GM12878 (cell line): ENCODE data around the gene WWTR1. TPM values are rescaled to one million over a fixed set of nuclear protein-coding genes. Genes with fewer than 3 reads are reported as not detected.

ENCODE experiments used
- ATAC-seq: fragments of 200-7000 bp; cut with Tn5 transposase; 3 replicates; pipeline ENCODE4 v1.9.1; 2020; ENCODE audit warnings: mild to moderate bottlenecking, moderate library complexity
- BruUV-seq: library from RNA; stranded (reverse); fragments of 400-500 nt; replicated peaks from 2 replicates; lab custom pipeline; 2021; lab: Mats Ljungman, UMichigan
- CTCF ChIA-PET: fragments of 300-600 bp; sonication (Branson Sonifier 250); formaldehyde crosslinking; extraction: SDS; loops from one replicate; lab custom pipeline; 2021; ENCODE audit warnings: inconsistent platforms; lab: Yijun Ruan, JAX
- POLR2A ChIA-PET: fragments of 350-600 bp; formaldehyde crosslinking; extraction: SDS; loops from one replicate; lab custom pipeline; 2021; ENCODE audit warnings: inconsistent platforms; lab: Charles Lee
- RAD21 ChIA-PET: fragments of 300-600 bp; sonication (Branson Sonifier 250); formaldehyde crosslinking; loops from one replicate; lab custom pipeline; 2023; ENCODE audit warnings: antibody characterized with exemption; ENCODE audit not compliant: unreplicated experiment; lab: Charles Lee
- SMC1A ChIA-PET: fragments of 300-600 bp; sonication (Branson Sonifier 250); formaldehyde crosslinking; loops from one replicate; lab custom pipeline; 2023; ENCODE audit not compliant: unreplicated experiment, uncharacterized antibody; lab: Charles Lee
- DNase-seq: peaks from one replicate; pipeline ENCODE4 v3.0.0-alpha.2; 2011; ENCODE audit warnings: low read depth, low spot score
- FAIRE-seq: peaks from 3 replicates; lab custom pipeline; 2011; peaks lifted over from hg19 to GRCh38; lab: Jason Lieb, UNC
- H2AFZ ChIP-seq: 2 replicates; pipeline ENCODE4 v1.6.0; 2011; ENCODE audit warnings: low read depth, low read length, control low read depth; ENCODE audit not compliant: control insufficient read depth
- H3K27ac ChIP-seq: 2 replicates; pipeline ENCODE4 v1.5.1; 2011; ENCODE audit warnings: control low read depth; ENCODE audit not compliant: control insufficient read depth, insufficient read depth
- H3K27me3 ChIP-seq, 2 experiments: replicated peaks in 1 of 2; 2 replicates each; pipeline versions ENCODE4 v1.6.0 to v1.6.1; 2011; ENCODE audit warnings: low read length in 1 of 2; ENCODE audit not compliant: control insufficient read depth in 2 of 2, insufficient read depth in 2 of 2
- H3K36me3 ChIP-seq, 2 experiments: 2 replicates each; pipeline ENCODE4 v1.5.1; 2011; ENCODE audit warnings: low read length in 1 of 2; ENCODE audit not compliant: control insufficient read depth in 2 of 2, insufficient read depth in 2 of 2
- H3K4me1 ChIP-seq: 2 replicates; pipeline ENCODE4 v1.6.1; 2011; ENCODE audit warnings: mild to moderate bottlenecking, low read length, moderate library complexity, mixed read lengths; ENCODE audit not compliant: control insufficient read depth, insufficient read depth
- H3K4me2 ChIP-seq: 2 replicates; pipeline ENCODE4 v1.6.0; 2011; ENCODE audit warnings: control low read depth; ENCODE audit not compliant: control insufficient read depth, insufficient read depth
- H3K4me3 ChIP-seq: fragments of 200-600 bp; sonication (generic); 2 replicates; pipeline ENCODE4 v1.5.1; 2016
- H3K79me2 ChIP-seq: 2 replicates; pipeline ENCODE4 v1.6.0; 2011; ENCODE audit warnings: low read length; ENCODE audit not compliant: control insufficient read depth, insufficient read depth
- H3K9ac ChIP-seq: 2 replicates; pipeline ENCODE4 v1.8.0; 2011; ENCODE audit warnings: low read length, control low read depth, mixed read lengths; ENCODE audit not compliant: control insufficient read depth, insufficient read depth
- H3K9me3 ChIP-seq: replicated peaks from 3 replicates; pipeline ENCODE4 v1.5.1; 2011; ENCODE audit warnings: mild to moderate bottlenecking, low read length; ENCODE audit not compliant: control insufficient read depth, insufficient read depth
- H4K20me1 ChIP-seq: 2 replicates; pipeline ENCODE4 v1.6.0; 2011; ENCODE audit not compliant: control insufficient read depth, insufficient read depth
- BMI1 ChIP-seq: fragments of 450-650 bp; IDR thresholded peaks from 2 replicates; pipeline ENCODE4 v1.6.1; 2016; ENCODE audit warnings: mild to moderate bottlenecking, moderate library complexity, borderline replicate concordance
- HDAC6 ChIP-seq: fragments of 200-600 bp; sonication (generic); IDR thresholded peaks from one replicate; pipeline ENCODE4 v1.8.0; 2017; ENCODE audit warnings: antibody characterized with exemption; ENCODE audit not compliant: unreplicated experiment
- NFIC ChIP-seq: IDR thresholded peaks from 2 replicates; pipeline ENCODE4 v1.6.1; 2012; ENCODE audit warnings: low read depth, mild to moderate bottlenecking, inconsistent platforms, low read length, moderate library complexity
- PAX8 ChIP-seq: fragments of 450-650 bp; IDR thresholded peaks from 2 replicates; pipeline ENCODE4 v1.6.1; 2017; ENCODE audit warnings: mild to moderate bottlenecking, moderate library complexity
- WGBS: methylation state at CpG from one replicate; pipeline ENCODE4 v1.1.6; 2016; ENCODE audit warnings: low lambda C conversion rate; ENCODE audit not compliant: insufficient replicate concordance, insufficient coverage; ENCODE audit errors: missing lambda C conversion rate; 5-methylcytosine and 5-hydroxymethylcytosine counted together
- in situ Hi-C: fragments of 300-500 bp; cut with MboI; formaldehyde crosslinking; loops from 9 replicates; pipeline ENCODE4 v1.14.3; 2018; ENCODE audit warnings: mixed read lengths
- intact Hi-C: fragments of 100-400 bp; cut with micrococcal nuclease; formaldehyde crosslinking; loops from one replicate; pipeline ENCODE4 v1.14.2; 2022; ENCODE audit not compliant: unreplicated experiment
- polyA plus RNA-seq, 11 experiments: library from polyadenylated mRNA; depleted of rRNA in 4 of 11; unstranded in 6 of 11; stranded (reverse) in 5 of 11; fragments of >200 nt; fragmentation: Nextera tagmentation in 4 of 11; fragmentation: Illumina TruSeq in 1 of 11; extraction: Ambion mirVana in 4 of 11; extraction: Trizol in 1 of 11; gene quantifications; 1 replicate in 1 of 11; 2 replicates in 10 of 11; pipeline versions ENCODE4 v1.2.1 to v1.2.3, GENCODE V29; 2011 to 2016; ENCODE audit warnings: inconsistent platforms in 2 of 11, missing spikeins in 2 of 11, low read depth in 1 of 11
- total RNA-seq, 4 experiments: library from RNA; depleted of rRNA in 3 of 4; stranded (reverse); fragments of >200 nt in 3 of 4; fragmentation: Illumina TruSeq in 1 of 4; extraction: Trizol in 1 of 4; gene quantifications; 2 replicates each; pipeline versions ENCODE4 v1.2.1 to v1.2.3, GENCODE V29; 2013 to 2021

The WWTR1 gene
- total and polyA plus RNA-seq, 10 of the 15 experiments (the other 5 are each of a cell fraction or from before 2014, with no cell fraction given), result 2.5 to 18.5 (median 5.8) TPM

- Histone ChIP-seq H3K27me3 (no peaks in the 10 kb centered on the region), H3K4me2 (no peak overlapping the region), H3K4me1 (no peaks in the 10 kb centered on the region), H3K36me3 (no peaks in the 10 kb centered on the region), H3K79me2 (no peaks in the 10 kb centered on the region), H4K20me1 (no peaks in the 10 kb centered on the region), H3K27ac (no peak overlapping the region), H3K4me3 (no peak overlapping the region), H3K9ac (no peak overlapping the region), H3K9me3 (no peaks in the 10 kb centered on the region), H2AFZ (no peak overlapping the region)
- no peak for FAIRE-seq
- RAD21 ChIA-PET, result interaction anchor here (1.6 to 1.7 kb wide), 2 partner anchors 33 to 59 kb away, joined by 3 to 4 read pairs; no protein-coding TSS in a partner anchor
- intact Hi-C loops, result no loop called here
- CTCF ChIA-PET, result interaction anchor here (3.4 kb wide), 1 partner anchor 14 kb away, joined by 14 read pairs; no protein-coding TSS in a partner anchor
- BruUV-seq, result no TSS peak
- DNase-seq, result no peak
- POLR2A ChIA-PET, result no interaction called here
- no peak for TF ChIP-seq BMI1
- SMC1A ChIA-PET, result interaction anchor here (0.9 kb wide), 1 partner anchor 35 kb away, joined by 3 read pairs; no protein-coding TSS in a partner anchor
- WGBS, result 65% methylated on average over 7 of the region's 7 CpGs
- ATAC-seq, result no peak
- in situ Hi-C loops, result no loop called here
Observed at GRCh38 chr3:149475451-149476060, 182.3 kb downstream of the WWTR1 start.

- RAD21 ChIA-PET, result interaction anchor here (1.6 to 1.7 kb wide), 2 partner anchors 32 to 57 kb away, joined by 3 to 4 read pairs; no protein-coding TSS in a partner anchor
- no peak within 1 kb of the TSS for H3K4me2 ChIP-seq
- no peaks in the 10 kb centered on the region for H3K79me2 ChIP-seq
- no peak for TF ChIP-seq PAX8
- no peak for TF ChIP-seq NFIC
- no peak for TF ChIP-seq HDAC6
- TF ChIP-seq, all 136 proteins: peak for 0
- CTCF ChIA-PET, result interaction anchor here (0.6 to 3.4 kb wide), 4 partner anchors 15 to 206 kb away, joined by 3 to 14 read pairs (median 4); no protein-coding TSS in a partner anchor
- H3K27ac ChIP-seq, result no peak within 1 kb of the TSS
- POLR2A ChIA-PET, result no interaction called here
- in situ Hi-C loops, result no loop called here
- no peaks in the 10 kb centered on the region for H3K9me3 ChIP-seq
- H3K4me1 ChIP-seq, result no peaks in the 10 kb centered on the region
- intact Hi-C loops, result no loop called here
- SMC1A ChIA-PET, result interaction anchor here (0.7 to 1.7 kb wide), 4 partner anchors 9 to 72 kb away, joined by 3 to 4 read pairs (median 4); no protein-coding TSS in a partner anchor
- no peak within 1 kb of the TSS for H2AFZ ChIP-seq
- H4K20me1 ChIP-seq, result no peaks in the 10 kb centered on the region
- no peak within 1 kb of the TSS for H3K9ac ChIP-seq
- H3K27me3 ChIP-seq, result no peaks in the 10 kb centered on the region
- no peak within 1 kb of the TSS for H3K4me3 ChIP-seq
- DNase-seq (no peak), FAIRE-seq (no peak), ATAC-seq (no peak)
- no peaks in the 10 kb centered on the region for H3K36me3 ChIP-seq
- 45% methylated on average over 5 of the region's 5 CpGs for WGBS
- BruUV-seq, result no TSS peak
Observed at GRCh38 chr3:149474250-149474817, 183.5 kb downstream of the WWTR1 start, which contains the start of gene TM4SF4. TSS of gene TM4SF4 (plus strand) at chr3:149474697. CDS start at chr3:149474878, 181 bp downstream.
